Thymus (tissue), 11 donors: ENCODE results near the gene IL36A. TPM values are rescaled to one million over a fixed set of nuclear protein-coding genes. Genes with fewer than 3 reads are reported as not detected.

Experiments
- DNase-seq, 9 donors: peaks; one replicate each; pipeline ENCODE4 v3.0.0-alpha.2; 2013; ENCODE audit warnings: low spot score in 9 of 9, low read depth in 6 of 9, missing footprints in 1 of 9
- H3K27ac ChIP-seq, 2 donors: one replicate each; pipeline ENCODE4 v1.5.1; 2013; ENCODE audit warnings: control low read depth in 1 of 2, low read depth in 1 of 2, low read length in 1 of 2, mild to moderate bottlenecking in 1 of 2, moderate library complexity in 1 of 2
- H3K27me3 ChIP-seq, 2 donors: one replicate each; pipeline ENCODE4 v1.5.1; 2013; ENCODE audit warnings: low read length in 1 of 2; ENCODE audit not compliant: control insufficient read depth in 2 of 2, insufficient read depth in 1 of 2
- H3K36me3 ChIP-seq, 2 donors: one replicate each; pipeline ENCODE4 v1.5.1; 2013; ENCODE audit warnings: low read length in 1 of 2, mild to moderate bottlenecking in 1 of 2, moderate library complexity in 1 of 2; ENCODE audit not compliant: control insufficient read depth in 2 of 2, insufficient read depth in 2 of 2
- H3K4me1 ChIP-seq, 2 donors: one replicate each; pipeline ENCODE4 v1.5.1; 2013; ENCODE audit warnings: low read length in 2 of 2; ENCODE audit not compliant: control insufficient read depth in 2 of 2, insufficient read depth in 2 of 2
- H3K4me3 ChIP-seq, 2 donors: one replicate each; pipeline ENCODE4 v1.5.1; 2013; ENCODE audit warnings: low read length in 2 of 2, control low read depth in 1 of 2, mild to moderate bottlenecking in 1 of 2
- H3K9me3 ChIP-seq, 2 donors: one replicate each; pipeline ENCODE4 v1.5.1; 2013; ENCODE audit warnings: low read length in 1 of 2, mild to moderate bottlenecking in 1 of 2; ENCODE audit not compliant: control insufficient read depth in 2 of 2, insufficient read depth in 1 of 2
- WGBS: extraction: QIAGEN DNeasy Blood & Tissue Kit; methylation state at CpG from one replicate; pipeline ENCODE4 v1.1.7; 2013; 5-methylcytosine and 5-hydroxymethylcytosine counted together
- polyA plus RNA-seq: library from polyadenylated mRNA; stranded (reverse); fragments of 200-250 nt; gene quantifications from one replicate; pipeline ENCODE4 v1.2.3, GENCODE V29; 2013
- total RNA-seq: library from RNA; stranded (reverse); fragments of 120-200 nt; gene quantifications from one replicate; pipeline ENCODE4 v1.2.4, GENCODE V29; 2013
- donor health status: healthy.

Gene IL36A
- total and polyA plus RNA-seq, 2 donors: 0.30 to 0.99 TPM

DNA sequence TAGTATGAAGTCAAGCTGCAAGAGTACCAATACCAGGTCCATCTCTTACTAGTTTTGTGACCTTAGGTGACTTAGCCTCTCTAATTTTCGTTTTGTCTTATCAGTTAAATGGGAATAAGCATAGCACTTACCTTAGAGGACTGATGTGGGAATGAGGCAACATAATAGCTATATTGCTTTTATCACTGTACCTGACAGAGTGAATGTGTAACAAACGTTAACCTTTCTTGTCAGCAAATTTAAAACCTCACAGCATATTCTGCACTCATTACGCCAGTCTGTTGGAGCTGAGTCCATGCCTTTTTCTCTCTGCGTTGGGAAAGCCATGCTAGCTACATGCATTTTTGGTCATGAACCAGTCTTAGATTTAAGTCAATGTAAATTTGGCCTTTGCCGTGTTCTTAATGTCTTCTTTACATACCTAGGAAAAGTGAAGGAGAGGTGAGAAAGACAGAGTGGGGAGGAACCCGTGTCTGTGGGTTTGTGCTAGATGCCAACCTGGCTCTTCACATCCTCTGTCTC, 47.2 kb downstream of the IL36A start, which contains the start of gene IL36B:
TSS of gene IL36B (minus strand) at position 472 of the 522 bp plus-strand sequence.
- Histone ChIP-seq H3K27me3 (no peaks in the 10 kb centered on the region), H3K27ac (no peak within 1 kb of the TSS), H3K9me3 (peaks cover 0 to 18% of the 10 kb centered on the region in 2 donors), H3K4me1 (no peaks in the 10 kb centered on the region), H3K36me3 (no peaks in the 10 kb centered on the region), H3K4me3 (no peak within 1 kb of the TSS)
- 91% methylated on average over 6 of the region's 6 CpGs for WGBS
- no peak for DNase-seq

DNA sequence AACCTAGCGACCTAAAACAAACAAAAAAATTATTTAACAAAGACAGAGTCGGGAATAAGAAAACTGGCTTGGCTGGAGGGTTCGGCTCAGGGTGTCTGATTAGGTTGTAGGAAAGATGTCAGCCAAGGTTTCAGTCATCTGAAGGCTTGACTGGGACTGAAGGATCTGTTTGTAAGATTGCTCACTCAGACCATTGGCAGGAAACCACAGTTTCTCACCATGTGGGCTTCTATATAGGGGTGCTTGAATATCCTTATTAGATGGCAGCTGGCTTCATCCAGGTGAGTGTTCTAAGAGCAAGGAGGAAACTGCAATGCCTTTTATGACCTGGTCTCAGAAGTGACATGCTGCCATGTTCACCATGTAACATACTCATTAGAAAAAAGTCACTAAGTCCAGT, 48.4 kb downstream of the IL36A start:
- H3K4me1 ChIP-seq: no peaks in the 10 kb centered on the region
- no peak for DNase-seq
- WGBS: 91% methylated on average over 3 of the region's 3 CpGs
- no peak overlapping the region for H3K27ac ChIP-seq
- no peaks in the 10 kb centered on the region for H3K27me3 ChIP-seq
- no peaks in the 10 kb centered on the region for H3K36me3 ChIP-seq
- H3K4me3 ChIP-seq: no peak overlapping the region
- H3K9me3 ChIP-seq: peaks cover 0 to 18% of the 10 kb centered on the region in 2 donors

DNA sequence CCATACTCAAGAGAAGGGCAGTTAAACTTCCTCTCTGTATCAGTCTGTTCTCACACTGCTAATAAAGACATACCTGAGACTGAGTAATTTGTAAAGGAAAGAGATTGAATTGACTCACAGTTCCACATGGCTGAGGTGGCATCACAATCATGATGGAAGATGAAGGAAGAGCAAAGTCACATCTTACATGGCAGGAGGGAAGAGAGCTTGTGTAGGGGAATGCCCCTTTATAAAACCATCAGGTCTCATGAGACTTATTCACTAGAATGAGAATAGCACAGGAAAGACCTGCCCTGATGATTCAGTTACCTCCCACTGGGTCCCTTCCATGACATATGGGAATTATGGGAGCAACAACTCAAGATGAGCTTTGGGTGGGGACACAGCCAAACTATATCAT, 48.8 kb downstream of the IL36A start:
- Histone ChIP-seq H3K4me3 (no peak overlapping the region), H3K9me3 (peaks cover 0 to 18% of the 10 kb centered on the region in 2 donors), H3K36me3 (no peaks in the 10 kb centered on the region), H3K27ac (no peak overlapping the region), H3K27me3 (peaks cover 0 to under 1% of the 10 kb centered on the region in 2 donors), H3K4me1 (no peaks in the 10 kb centered on the region)
- no peak for DNase-seq

DNA sequence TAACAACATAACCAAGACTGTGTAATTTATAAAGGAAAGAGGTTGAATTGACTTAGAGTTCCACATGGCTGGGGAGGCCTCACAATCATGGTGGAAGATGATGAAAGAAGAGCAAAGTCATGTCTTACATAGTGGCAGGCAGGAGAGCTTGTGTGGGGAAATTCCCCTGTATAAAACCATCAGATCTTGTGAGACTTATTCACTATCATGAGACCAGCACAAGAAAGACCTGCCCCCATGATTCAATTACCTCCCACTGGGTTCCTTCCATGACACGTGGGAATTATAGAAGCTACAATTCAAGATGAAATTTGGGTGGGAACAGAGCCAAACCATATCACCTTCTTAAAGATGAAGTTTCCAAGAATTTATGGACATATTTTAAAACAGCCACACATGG, 51.3 kb downstream of the IL36A start:
- WGBS: 92% methylated on average over 1 of the region's 1 CpG
- peaks cover 0 to 11% of the 10 kb centered on the region in 2 donors for H3K9me3 ChIP-seq
- DNase-seq: no peak
- H3K36me3 ChIP-seq: no peaks in the 10 kb centered on the region
- no peak overlapping the region for H3K4me3 ChIP-seq
- peaks cover 0 to 3% of the 10 kb centered on the region in 2 donors for H3K27me3 ChIP-seq
- no peak overlapping the region for H3K27ac ChIP-seq
- no peaks in the 10 kb centered on the region for H3K4me1 ChIP-seq

DNA sequence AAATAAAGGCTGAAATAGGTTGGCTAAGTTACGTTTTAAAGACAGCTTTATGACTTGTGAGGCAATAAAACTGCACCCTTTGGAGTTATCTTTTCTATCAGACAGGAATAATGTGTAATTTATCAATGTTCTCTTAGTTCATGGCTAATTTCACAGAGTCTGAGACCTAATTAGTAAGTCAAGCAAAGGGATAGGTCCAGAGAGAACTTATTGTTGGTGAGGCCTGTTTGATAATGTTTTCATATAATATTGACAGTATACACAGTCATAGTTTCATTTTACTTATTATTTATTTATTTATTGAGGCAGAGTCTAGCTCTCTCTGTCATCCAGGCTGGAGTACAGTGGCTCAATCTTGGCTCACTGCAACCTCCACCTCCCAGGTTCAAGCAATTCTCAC, 51.9 kb downstream of the IL36A start:
- no peaks in the 10 kb centered on the region for H3K4me1 ChIP-seq
- H3K36me3 ChIP-seq: no peaks in the 10 kb centered on the region
- no peak overlapping the region for H3K4me3 ChIP-seq
- H3K27me3 ChIP-seq: peaks cover 0 to 3% of the 10 kb centered on the region in 2 donors
- no peak overlapping the region for H3K27ac ChIP-seq
- DNase-seq: no peak
- H3K9me3 ChIP-seq: peaks cover 0 to 11% of the 10 kb centered on the region in 2 donors
- 91% methylated on average over 1 of the region's 1 CpG for WGBS

Other genes with a start within 250 kb of the IL36A start
- gene CKAP2L, start 240.8 kb upstream of the IL36A start, total RNA-seq: 14.1 TPM
- 1.0 TPM for gene CKAP2L, start 240.8 kb upstream of the IL36A start, polyA plus RNA-seq
- 0.19 TPM for gene IL1A, start 221.0 kb upstream of the IL36A start, total RNA-seq
- gene IL1A, start 221.0 kb upstream of the IL36A start, polyA plus RNA-seq: 1.8 TPM
- gene IL1B, start 168.7 kb upstream of the IL36A start, total RNA-seq: 3.4 TPM
- 13.8 TPM for gene IL1B, start 168.7 kb upstream of the IL36A start, polyA plus RNA-seq
- gene IL37, start 94.3 kb upstream of the IL36A start, total RNA-seq: 0.09 TPM
- gene IL37, start 94.3 kb upstream of the IL36A start, polyA plus RNA-seq: 0.43 TPM
- 0.24 TPM for gene IL36G, start 27.5 kb upstream of the IL36A start, total RNA-seq
- gene IL36G, start 27.5 kb upstream of the IL36A start, polyA plus RNA-seq: 2.7 TPM
- gene IL36B, start 47.4 kb downstream of the IL36A start, total RNA-seq: not detected
- gene IL36B, start 47.4 kb downstream of the IL36A start, polyA plus RNA-seq: 0.11 TPM
- 0.09 TPM for gene IL36RN, start 53.7 kb downstream of the IL36A start, total RNA-seq
- 2.4 TPM for gene IL36RN, start 53.7 kb downstream of the IL36A start, polyA plus RNA-seq
- gene IL1F10, start 62.5 kb downstream of the IL36A start, total RNA-seq: not detected
- gene IL1F10, start 62.5 kb downstream of the IL36A start, polyA plus RNA-seq: 1.1 TPM
- gene IL1RN, start 122.1 kb downstream of the IL36A start, total RNA-seq: 2.7 TPM
- 16.9 TPM for gene IL1RN, start 122.1 kb downstream of the IL36A start, polyA plus RNA-seq
- 81.8 TPM for gene PSD4, start 168.5 kb downstream of the IL36A start, total RNA-seq
- gene PSD4, start 168.5 kb downstream of the IL36A start, polyA plus RNA-seq: 92.1 TPM